SK-N-SH treated with all-trans-retinoic acid at 6 μM for 48 hours (cell line): ENCODE measurements around the gene ATP5F1A.

Experiments
- ATAC-seq: fragments of 200-7000 bp; cut with Tn5 transposase; 3 replicates; pipeline ENCODE4 v1.9.1; 2020; ENCODE audit warnings: mild to moderate bottlenecking, moderate library complexity
- CREB5 ChIP-seq: fragments of 250-450 bp; sonication (Bioruptor Pico); IDR thresholded peaks from 2 replicates; pipeline ENCODE4 v1.5.1; 2020; ENCODE audit warnings: low read depth, mild to moderate bottlenecking, moderate library complexity
- CSDC2 ChIP-seq: fragments of 250-450 bp; sonication (Bioruptor Pico); IDR thresholded peaks from 2 replicates; pipeline ENCODE4 v1.5.0; 2020; ENCODE audit warnings: mild to moderate bottlenecking, moderate library complexity
- GLIS3 ChIP-seq: fragments of 250-450 bp; sonication (Bioruptor Pico); IDR thresholded peaks from 2 replicates; pipeline ENCODE4 v1.5.0; 2020; ENCODE audit warnings: mild to moderate bottlenecking, moderate library complexity
- ISL1 ChIP-seq: fragments of 250-450 bp; sonication (Bioruptor Pico); IDR thresholded peaks from 2 replicates; pipeline ENCODE4 v2.1.2; 2022; ENCODE audit warnings: mild to moderate bottlenecking, moderate library complexity
- OSR1 ChIP-seq: fragments of 250-450 bp; sonication (Bioruptor Pico); IDR thresholded peaks from 2 replicates; pipeline ENCODE4 v1.8.0; 2022; ENCODE audit warnings: moderate library complexity, mild to moderate bottlenecking, inconsistent platforms
- POU6F1 ChIP-seq: fragments of 250-450 bp; sonication (Bioruptor Pico); IDR thresholded peaks from 2 replicates; pipeline ENCODE4 v1.8.0; 2021; ENCODE audit warnings: low read depth, mild to moderate bottlenecking, moderate library complexity, borderline replicate concordance
- PPARA ChIP-seq: fragments of 250-450 bp; sonication (Bioruptor Pico); IDR thresholded peaks from 2 replicates; pipeline ENCODE4 v1.5.0; 2020; ENCODE audit warnings: mild to moderate bottlenecking, borderline replicate concordance
- SNAI2 ChIP-seq: fragments of 250-450 bp; sonication (Bioruptor Pico); IDR thresholded peaks from 2 replicates; pipeline ENCODE4 v1.5.0; 2020; ENCODE audit warnings: mild to moderate bottlenecking, moderate library complexity
- TOX ChIP-seq: fragments of 250-450 bp; sonication (Bioruptor Pico); IDR thresholded peaks from 2 replicates; pipeline ENCODE4 v1.8.0; 2021; ENCODE audit warnings: mild to moderate bottlenecking, moderate library complexity, borderline replicate concordance
- TSHZ2 ChIP-seq: fragments of 250-450 bp; sonication (Bioruptor Pico); IDR thresholded peaks from 2 replicates; pipeline ENCODE4 v1.5.0; 2020; ENCODE audit warnings: mild to moderate bottlenecking, moderate library complexity
- ZFP3 ChIP-seq: fragments of 250-450 bp; sonication (Bioruptor Pico); IDR thresholded peaks from 2 replicates; pipeline ENCODE4 v1.5.0; 2020; ENCODE audit warnings: mild to moderate bottlenecking, moderate library complexity
- ZNF565 ChIP-seq: fragments of 450-650 bp; formaldehyde crosslinking; conservative IDR thresholded peaks from 2 replicates; pipeline ENCODE4 v1.5.0; 2020; ENCODE audit warnings: low read depth, mild to moderate bottlenecking, moderate library complexity
- ZNF70 ChIP-seq: fragments of 450-650 bp; formaldehyde crosslinking; IDR thresholded peaks from 2 replicates; pipeline ENCODE4 v1.5.0; 2020; ENCODE audit warnings: mild to moderate bottlenecking, moderate library complexity

ATP5F1A gene

GRCh38 chr18:46034230-46034629 lies 63.9 kb downstream of the ATP5F1A start (continued):
- TF ChIP-seq POU6F1 (CRISPR knock-in tag): no peak
- TF ChIP-seq ZNF565 (CRISPR knock-in tag): no peak
- no peak for TF ChIP-seq GLIS3
- TF ChIP-seq ZNF70 (CRISPR knock-in tag): no peak
- no peak for TF ChIP-seq OSR1
- no peak for TF ChIP-seq SNAI2 (CRISPR knock-in tag)
- no peak for TF ChIP-seq PPARA (CRISPR knock-in tag)
- TF ChIP-seq CSDC2 (CRISPR knock-in tag): no peak

GRCh38 chr18:46031741-46032140 lies 66.4 kb downstream of the ATP5F1A start:
- TF ChIP-seq CREB5 (CRISPR knock-in tag) (no peak), TSHZ2 (no peak), ZFP3 (no peak), CSDC2 (CRISPR knock-in tag) (no peak), TOX (CRISPR knock-in tag) (no peak), OSR1 (no peak), ZNF565 (CRISPR knock-in tag) (no peak), POU6F1 (CRISPR knock-in tag) (no peak), ISL1 (no peak)
- TF ChIP-seq, all 23 proteins: peak for 0
- no peak for ATAC-seq
